Mucosa of descending colon (tissue), 3 donors: ENCODE data around the gene COX4I1. TPM values are rescaled to one million over a fixed set of nuclear protein-coding genes. Genes with fewer than 3 reads are reported as not detected.

Experiments used
- ATAC-seq: fragments of 200-7000 bp; cut with Tn5 transposase; one replicate; pipeline ENCODE4 v1.9.1; 2020; ENCODE audit warnings: mild to moderate bottlenecking, moderate library complexity
- DNase-seq, 3 donors: peaks; one replicate each; pipeline ENCODE4 v3.0.0-alpha.2; 2020
- H3K36me3 ChIP-seq: fragments of 200-600 bp; one replicate; pipeline ENCODE4 v1.8.0; 2021; ENCODE audit warnings: low read depth, mild to moderate bottlenecking
- H3K4me1 ChIP-seq: fragments of 200-600 bp; one replicate; pipeline ENCODE4 v1.8.0; 2021; ENCODE audit warnings: low read depth, mild to moderate bottlenecking
- H3K4me3 ChIP-seq: fragments of 200-600 bp; one replicate; pipeline ENCODE4 v1.8.0; 2021; ENCODE audit warnings: mild to moderate bottlenecking
- H3K9me3 ChIP-seq: fragments of 200-600 bp; one replicate; pipeline ENCODE4 v1.8.0; 2021; ENCODE audit warnings: mild to moderate bottlenecking
- CTCF ChIP-seq: fragments of 200-600 bp; IDR thresholded peaks from one replicate; pipeline ENCODE4 v1.8.0; 2022; ENCODE audit warnings: antibody characterized with exemption, mild to moderate bottlenecking
- intact Hi-C, 2 donors: fragments of 100-400 bp; cut with DNase I in 1 of 2; cut with micrococcal nuclease in 1 of 2; formaldehyde crosslinking; loops; one replicate each; pipeline versions ENCODE4 v1.11.0 to v1.11.1; 2022; cut with DNase I, micrococcal nuclease
- total RNA-seq, 3 donors: library from RNA; stranded (reverse); fragmentation: NEBNext Ultra II Directional in 2 of 3; extraction: Animal tissue kit (Norgen Biotek cat#: 25700) in 2 of 3; gene quantifications; one replicate each; pipeline versions ENCODE4 v1.2.1 to v1.2.4, GENCODE V29; 2021 to 2023
- donor health status: DM: no; HTN: no; CAD: no; lungs with moderate emphysema.
- donor health status: DM: no; HTN: no; CAD: no.
- donor health status: DM: no; HTN: yes; CAD: no.

COX4I1 gene
- total RNA-seq, 3 donors from 2014 or later, result 793 to 1,140 (median 1,020) TPM

DNA sequence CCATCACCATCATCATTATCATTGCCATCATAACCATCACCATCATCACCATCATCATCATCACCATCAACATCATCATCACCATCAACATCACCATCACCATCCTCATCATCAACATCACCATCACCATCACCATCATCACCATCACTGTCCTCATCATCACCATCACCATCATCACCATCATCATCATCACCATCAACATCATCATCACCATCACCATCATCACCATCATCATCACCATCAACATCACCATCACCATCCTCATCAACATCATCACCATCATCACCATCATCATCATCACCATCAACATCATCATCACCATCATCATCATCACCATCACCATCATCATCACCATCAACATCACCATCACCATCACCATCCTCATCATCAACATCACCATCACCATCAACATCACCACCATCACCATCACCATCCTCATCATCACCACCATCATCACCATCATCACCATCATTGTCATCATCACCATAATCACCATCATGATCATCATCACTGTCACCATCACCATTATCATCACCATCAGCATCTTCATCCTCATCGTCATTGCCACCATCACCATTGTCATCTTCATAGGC is 23.9 kb downstream of the COX4I1 start:
- H3K4me1 ChIP-seq, result peaks cover 3% of the 10 kb centered on the region
- intact Hi-C loops, result loop anchor here (5.0 to 10.0 kb wide), 3 partner anchors 164 to 691 kb away; partner anchors contain the start of gene FOXF1 (in 1 of the 2)
- H3K36me3 ChIP-seq, result no peaks in the 10 kb centered on the region
- H3K4me3 ChIP-seq, result no peak overlapping the region
- TF ChIP-seq CTCF, result no peak
- no peak for ATAC-seq
- DNase-seq, result no peak
- H3K9me3 ChIP-seq, result no peaks in the 10 kb centered on the region

GRCh38 chr16:85824161-85825135 is 25.0 kb downstream of the COX4I1 start:
- DNase-seq (peak in 2 of 3 donors; percentile 18 to 33), ATAC-seq (no peak)
- Histone ChIP-seq H3K9me3 (no peaks in the 10 kb centered on the region), H3K4me3 (no peak overlapping the region), H3K36me3 (no peaks in the 10 kb centered on the region), H3K4me1 (peaks cover 3% of the 10 kb centered on the region)
- no peak for TF ChIP-seq CTCF
- intact Hi-C loops, result loop anchor here (5.0 to 10.0 kb wide), 3 partner anchors 163 to 690 kb away; partner anchors contain the start of gene FOXF1 (in 1 of the 2)

GRCh38 chr16:85825326-85825725 is 25.8 kb downstream of the COX4I1 start:
- intact Hi-C loops, result loop anchor here in 1 of 2 donors (10.0 kb wide), 1 partner anchor 689 kb away; the partner anchor contains the start of gene FOXF1
- Histone ChIP-seq H3K9me3 (no peaks in the 10 kb centered on the region), H3K4me1 (peaks cover 3% of the 10 kb centered on the region), H3K36me3 (no peaks in the 10 kb centered on the region), H3K4me3 (no peak overlapping the region)
- DNase-seq, result no peak
- no peak for TF ChIP-seq CTCF
- ATAC-seq, result no peak

GRCh38 chr16:85826686-85827247 is 27.3 kb downstream of the COX4I1 start:
- Histone ChIP-seq H3K4me3 (no peak overlapping the region), H3K4me1 (peaks cover under 1% of the 10 kb centered on the region), H3K36me3 (no peaks in the 10 kb centered on the region), H3K9me3 (no peaks in the 10 kb centered on the region)
- TF ChIP-seq CTCF, result no peak
- DNase-seq, result no peak
- no peak for ATAC-seq
- intact Hi-C loops, result loop anchor here in 1 of 2 donors (10.0 kb wide), 1 partner anchor 688 kb away; the partner anchor contains the start of gene FOXF1

- intact Hi-C loops, result loop anchor here in 1 of 2 donors (10.0 kb wide), 1 partner anchor 687 kb away; the partner anchor contains the start of gene FOXF1
- H3K36me3 ChIP-seq, result no peaks in the 10 kb centered on the region
- DNase-seq (peak in 1 of 3 donors; percentile 24), ATAC-seq (no peak)
- H3K4me1 ChIP-seq, result no peaks in the 10 kb centered on the region
- H3K4me3 ChIP-seq, result no peak overlapping the region
- no peak for TF ChIP-seq CTCF
- no peaks in the 10 kb centered on the region for H3K9me3 ChIP-seq
Measured at GRCh38 chr16:85828166-85828565, 28.7 kb downstream of the COX4I1 start.
